BE2C (cell line): ENCODE measurements around the gene TSPAN9.
A peak's percentile ranks its signal among the peaks of the same experiment; 100 is the strongest.

Source experiments
- DNase-seq: peaks from one replicate; pipeline ENCODE4 v3.0.0-alpha.2; 2020
- H3K27me3 ChIP-seq: fragments of 250-450 bp; sonication (Bioruptor Pico); 2 replicates; pipeline ENCODE4 v1.5.1; 2020; ENCODE audit warnings: mild to moderate bottlenecking
- H3K36me3 ChIP-seq: fragments of 250-450 bp; sonication (Bioruptor Pico); 2 replicates; pipeline ENCODE4 v1.5.1; 2020; ENCODE audit warnings: mild to moderate bottlenecking
- H3K4me1 ChIP-seq: fragments of 250-450 bp; sonication (Bioruptor Pico); 2 replicates; pipeline ENCODE4 v1.5.1; 2020
- H3K4me3 ChIP-seq: 2 replicates; pipeline ENCODE4 v1.5.1; 2011; ENCODE audit warnings: low read depth, low read length
- H3K9me3 ChIP-seq: fragments of 250-450 bp; sonication (Bioruptor Pico); 2 replicates; pipeline ENCODE4 v1.5.1; 2020
- TF ChIP-seq, protein P1 (sequence below): IDR thresholded peaks from 2 replicates; pipeline ENCODE4 v1.5.1; 2012; ENCODE audit warnings: mild to moderate bottlenecking, low read depth, low read length

Gene TSPAN9

DNA sequence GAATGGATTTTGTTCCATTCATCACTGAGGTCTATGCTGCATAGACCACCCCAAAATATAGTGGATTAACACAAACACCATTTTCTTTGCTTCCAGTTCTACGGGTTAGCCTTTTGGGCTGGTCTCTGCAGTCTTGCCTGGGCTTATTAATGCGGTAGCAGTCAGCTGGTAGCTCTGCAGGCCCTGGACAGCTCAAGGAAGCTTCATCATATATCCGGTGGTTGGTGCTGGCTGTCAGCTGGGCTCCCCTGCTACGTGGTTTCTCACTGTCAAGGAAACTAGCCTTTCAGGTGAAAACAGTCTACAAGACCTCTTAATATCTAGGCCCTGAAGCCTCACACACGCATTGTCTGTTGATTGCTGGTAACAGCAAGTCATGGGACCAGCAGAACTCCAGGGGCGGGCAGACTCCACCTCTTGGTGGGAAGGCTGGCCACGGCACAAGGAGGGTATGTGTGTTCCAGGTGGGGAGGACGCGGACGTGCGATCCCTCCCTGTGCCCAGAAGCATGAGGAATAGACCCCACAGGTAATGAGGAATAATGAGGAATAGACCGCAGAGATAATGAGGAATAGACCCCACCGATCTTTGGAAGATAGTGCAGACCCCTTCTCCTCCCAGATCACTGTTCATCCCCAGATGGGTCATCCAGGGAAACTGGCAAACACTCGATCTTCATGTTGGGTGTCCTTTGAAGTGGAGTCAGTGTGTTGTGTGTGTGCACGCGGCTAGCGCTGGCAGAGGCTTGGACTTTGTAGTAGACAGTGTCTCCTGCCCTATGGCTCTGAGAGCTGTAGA is 13.3 kb downstream of the TSPAN9 start:
- TF ChIP-seq, protein P1, sequence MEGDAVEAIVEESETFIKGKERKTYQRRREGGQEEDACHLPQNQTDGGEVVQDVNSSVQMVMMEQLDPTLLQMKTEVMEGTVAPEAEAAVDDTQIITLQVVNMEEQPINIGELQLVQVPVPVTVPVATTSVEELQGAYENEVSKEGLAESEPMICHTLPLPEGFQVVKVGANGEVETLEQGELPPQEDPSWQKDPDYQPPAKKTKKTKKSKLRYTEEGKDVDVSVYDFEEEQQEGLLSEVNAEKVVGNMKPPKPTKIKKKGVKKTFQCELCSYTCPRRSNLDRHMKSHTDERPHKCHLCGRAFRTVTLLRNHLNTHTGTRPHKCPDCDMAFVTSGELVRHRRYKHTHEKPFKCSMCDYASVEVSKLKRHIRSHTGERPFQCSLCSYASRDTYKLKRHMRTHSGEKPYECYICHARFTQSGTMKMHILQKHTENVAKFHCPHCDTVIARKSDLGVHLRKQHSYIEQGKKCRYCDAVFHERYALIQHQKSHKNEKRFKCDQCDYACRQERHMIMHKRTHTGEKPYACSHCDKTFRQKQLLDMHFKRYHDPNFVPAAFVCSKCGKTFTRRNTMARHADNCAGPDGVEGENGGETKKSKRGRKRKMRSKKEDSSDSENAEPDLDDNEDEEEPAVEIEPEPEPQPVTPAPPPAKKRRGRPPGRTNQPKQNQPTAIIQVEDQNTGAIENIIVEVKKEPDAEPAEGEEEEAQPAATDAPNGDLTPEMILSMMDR, result no peak
- Histone ChIP-seq H3K36me3 (0 out of 2 replicates have a peak, but pooled peaks cover 4% of the 10 kb centered on the region), H3K9me3 (no peaks in the 10 kb centered on the region), H3K4me3 (no peak overlapping the region), H3K4me1 (no peaks in the 10 kb centered on the region; the same call in 1 of the 2 replicates), H3K27me3 (no peaks in the 10 kb centered on the region)
- DNase-seq, result no peak

DNA sequence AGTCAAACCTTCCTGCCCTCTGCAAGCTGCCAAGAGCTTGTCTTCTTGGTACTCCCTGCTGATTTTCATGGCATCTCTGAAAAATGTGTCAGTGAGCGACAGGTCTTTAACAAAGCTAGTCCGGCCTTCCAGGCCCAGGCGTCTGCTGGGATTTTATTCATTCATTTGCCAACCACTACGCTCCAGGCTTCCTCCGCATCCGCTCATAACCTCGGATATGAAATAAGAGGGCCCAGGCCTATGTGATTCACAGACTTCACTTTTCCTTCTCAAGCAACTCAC is 13.8 kb downstream of the TSPAN9 start:
- no peak overlapping the region for H3K4me3 ChIP-seq
- TF ChIP-seq, protein P1, result no peak
- no peaks in the 10 kb centered on the region; the same call in 1 of the 2 replicates for H3K4me1 ChIP-seq
- H3K9me3 ChIP-seq, result no peaks in the 10 kb centered on the region
- DNase-seq, result no peak
- H3K36me3 ChIP-seq, result no peaks in the 10 kb centered on the region
- no peaks in the 10 kb centered on the region for H3K27me3 ChIP-seq

DNA sequence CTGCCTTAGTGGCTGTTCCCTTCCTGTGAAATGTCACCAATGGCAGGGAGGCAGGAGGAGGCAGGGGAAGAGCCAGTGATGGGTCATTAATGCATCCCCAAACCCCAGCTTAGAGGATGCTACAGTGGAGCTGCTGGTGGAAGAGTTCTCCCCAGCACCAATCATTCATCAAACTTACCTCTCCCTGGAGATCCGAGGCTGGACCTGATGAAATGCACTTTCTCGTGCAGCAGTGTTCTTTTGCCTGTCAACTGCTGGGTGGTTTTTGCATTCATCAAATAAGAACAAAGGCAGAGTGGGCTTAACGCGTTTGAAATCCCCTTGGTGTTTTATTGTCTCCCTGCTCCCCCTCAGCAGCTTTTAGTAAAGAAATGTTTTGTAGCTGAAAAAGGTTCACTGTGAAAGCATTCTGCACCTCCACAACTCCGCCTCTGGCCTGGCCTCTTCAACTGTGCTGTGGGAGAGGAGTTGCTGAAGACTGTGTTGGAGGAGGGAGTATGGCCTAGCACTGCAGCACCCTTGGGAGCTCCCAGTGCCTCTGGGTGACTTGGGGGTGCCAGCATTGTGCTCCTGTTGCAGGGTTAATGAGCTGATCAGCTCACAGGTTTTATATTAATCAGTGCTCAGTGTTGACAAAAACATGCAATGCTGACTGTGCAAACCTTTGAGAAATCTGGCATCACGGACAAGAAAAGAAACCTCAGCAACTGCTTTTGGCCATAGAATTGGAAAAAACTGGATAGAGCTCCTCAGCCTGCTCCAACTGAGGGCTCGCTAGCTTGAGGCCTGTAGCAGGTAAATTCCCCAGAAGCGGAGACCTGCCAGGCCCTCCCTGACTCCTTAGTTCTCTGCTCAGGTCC is 14.4 kb downstream of the TSPAN9 start:
- DNase-seq, result no peak
- Histone ChIP-seq H3K27me3 (no peaks in the 10 kb centered on the region), H3K9me3 (no peaks in the 10 kb centered on the region), H3K4me1 (no peaks in the 10 kb centered on the region; the same call in 1 of the 2 replicates), H3K4me3 (no peak overlapping the region), H3K36me3 (no peaks in the 10 kb centered on the region)
- TF ChIP-seq, protein P1, result no peak

DNA sequence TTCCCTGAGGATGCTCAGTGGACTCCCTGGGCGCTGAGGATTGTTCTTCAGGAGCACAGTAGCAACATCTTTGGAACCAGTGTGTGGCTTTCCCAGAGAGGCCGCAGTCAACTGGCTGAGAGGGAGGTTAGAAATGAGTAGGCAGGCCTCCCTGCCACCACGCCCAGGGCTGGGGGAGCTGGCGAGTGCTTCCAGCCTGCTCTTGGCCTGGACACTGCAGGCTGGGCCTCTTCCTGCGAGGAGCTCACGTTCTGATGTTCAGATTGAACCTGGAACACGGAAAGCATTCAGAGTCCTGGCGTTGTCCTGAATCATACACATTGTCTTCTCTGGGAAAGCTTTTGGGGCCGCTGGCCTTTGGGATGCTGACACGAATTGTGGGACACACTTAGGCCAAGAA is 15.6 kb downstream of the TSPAN9 start:
- Histone ChIP-seq H3K9me3 (no peaks in the 10 kb centered on the region), H3K36me3 (no peaks in the 10 kb centered on the region), H3K4me1 (peaks cover 6% of the 10 kb centered on the region), H3K27me3 (no peaks in the 10 kb centered on the region), H3K4me3 (no peak overlapping the region)
- DNase-seq, result no peak
- TF ChIP-seq, protein P1, result no peak

DNA sequence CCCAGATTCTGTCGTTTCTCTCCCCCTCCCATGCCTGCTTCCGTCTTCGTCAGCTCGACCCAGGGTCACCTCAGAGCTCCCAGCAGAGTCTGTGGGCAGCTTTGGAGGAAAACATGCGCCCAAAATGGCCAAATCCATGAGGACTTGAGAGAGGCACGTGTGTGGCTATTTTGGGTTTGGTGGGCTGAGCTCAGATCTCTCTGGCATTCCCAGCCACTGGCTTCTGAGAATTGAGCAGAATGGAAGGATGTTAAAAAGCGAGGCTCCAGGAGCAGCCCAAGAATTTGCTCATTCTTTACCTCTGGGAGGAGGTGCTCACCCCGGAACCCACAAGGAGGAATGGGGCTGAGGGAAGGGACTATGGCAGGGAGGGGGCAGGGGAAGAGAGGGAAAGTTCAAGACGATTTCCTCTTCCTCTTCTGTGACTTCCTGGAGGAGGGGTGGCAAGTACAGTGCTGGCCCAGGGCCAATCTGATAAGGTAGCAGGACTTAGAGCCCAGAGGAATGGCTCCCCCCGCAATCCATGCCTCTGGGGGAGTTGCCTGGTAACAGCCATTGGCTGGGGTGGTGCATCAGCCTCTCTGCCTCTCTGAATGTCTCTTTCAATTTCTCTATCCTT is 20.1 kb downstream of the TSPAN9 start:
- TF ChIP-seq, protein P1, result no peak
- H3K27me3 ChIP-seq, result no peaks in the 10 kb centered on the region
- H3K36me3 ChIP-seq, result no peaks in the 10 kb centered on the region
- no peaks in the 10 kb centered on the region for H3K9me3 ChIP-seq
- peaks cover 9% of the 10 kb centered on the region for H3K4me1 ChIP-seq
- H3K4me3 ChIP-seq, result peak overlapping the region; percentile 51
- peak; percentile 91 for DNase-seq

DNA sequence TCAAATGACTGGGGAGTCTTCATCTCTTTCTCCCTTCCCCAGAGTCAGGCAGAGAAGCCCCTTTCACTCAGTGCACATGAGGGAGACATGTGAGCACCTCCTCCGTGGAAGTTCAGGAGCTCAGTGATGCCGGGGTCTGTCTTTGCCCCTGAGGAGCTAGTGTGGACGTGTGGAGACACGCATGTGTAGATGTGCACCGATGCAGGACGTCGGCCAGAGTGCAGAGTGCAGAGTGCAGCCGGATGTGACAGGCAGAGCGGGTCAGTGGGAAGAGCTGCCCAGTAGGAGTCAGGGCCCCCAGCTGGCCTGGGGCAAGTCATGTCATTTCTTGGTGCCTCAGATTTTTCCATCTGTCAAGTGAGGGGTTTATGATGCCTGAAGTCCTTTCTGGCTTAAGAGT is 20.7 kb downstream of the TSPAN9 start:
- H3K9me3 ChIP-seq, result no peaks in the 10 kb centered on the region
- TF ChIP-seq, protein P1, result no peak
- no peak for DNase-seq
- H3K4me3 ChIP-seq, result peak overlapping the region; percentile 51
- H3K4me1 ChIP-seq, result peaks cover 13% of the 10 kb centered on the region
- no peaks in the 10 kb centered on the region for H3K36me3 ChIP-seq
- no peaks in the 10 kb centered on the region for H3K27me3 ChIP-seq
